Measurements from ENCODE around the gene DCAF16.

- TF ChIP-seq CTCF (IDR thresholded peaks at IDR 0.05; ENCODE audit: low read depth, low read length) (no peak), MYC (IDR thresholded peaks at IDR 0.05; ENCODE audit: low read depth, low read length) (no peak)
These were observed 1.6 kb upstream of the DCAF16 start for GRCh38 chr4:17812125-17812524.
